GM12878 (cell line): ENCODE measurements around the gene CPEB3.

Source experiments
- BHLHE40 ChIP-seq, 2 experiments: fragments of 450-650 bp in 1 of 2; IDR thresholded peaks; 2 replicates each; pipeline ENCODE4 v1.6.1; 2011 to 2017; ENCODE audit warnings: low read depth in 2 of 2, borderline replicate concordance in 1 of 2, improper control_type of control experiment in 1 of 2, low read length in 1 of 2, mild to moderate bottlenecking in 1 of 2
- CTCF ChIP-seq, 3 experiments: IDR thresholded peaks in 2 of 3; conservative IDR thresholded peaks in 1 of 3; 2 replicates each; pipeline ENCODE4 v1.5.1; 2011; ENCODE audit warnings: low read depth in 3 of 3, low read length in 3 of 3, mild to moderate bottlenecking in 3 of 3, control low read depth in 2 of 3, moderate library complexity in 2 of 3, inconsistent platforms in 1 of 3, mixed read lengths in 1 of 3; ENCODE audit not compliant: control insufficient read depth in 2 of 3, insufficient read depth in 1 of 3; ENCODE audit errors: extremely low read depth in 1 of 3
- FOXM1 ChIP-seq: IDR thresholded peaks from 2 replicates; pipeline ENCODE4 v1.6.1; 2012; ENCODE audit warnings: low read depth, mild to moderate bottlenecking, inconsistent platforms, low read length, moderate library complexity
- MEF2A ChIP-seq: IDR thresholded peaks from 2 replicates; pipeline ENCODE4 v1.6.1; 2011; ENCODE audit warnings: low read depth, mild to moderate bottlenecking, low read length, moderate library complexity; ENCODE audit not compliant: insufficient read depth
- PRDM15 ChIP-seq: fragments of 450-650 bp; formaldehyde crosslinking; IDR thresholded peaks from 2 replicates; pipeline ENCODE4 v1.4.0; 2020; ENCODE audit warnings: mild to moderate bottlenecking, moderate library complexity
- SMAD1 ChIP-seq: fragments of 450-650 bp; IDR thresholded peaks from 2 replicates; pipeline ENCODE4 v1.6.1; 2018; ENCODE audit warnings: mild to moderate bottlenecking, low read depth; ENCODE audit not compliant: partially characterized antibody
- SP1 ChIP-seq: IDR thresholded peaks from one replicate; pipeline ENCODE4 v1.6.1; 2011; ENCODE audit warnings: low read depth, low read length
- YY1 ChIP-seq: IDR thresholded peaks from 2 replicates; pipeline ENCODE4 v1.6.1; 2011; ENCODE audit warnings: low read depth, mild to moderate bottlenecking, low read length

GRCh38 chr10:92239151-92239599, 51.7 kb downstream of the CPEB3 start:
- TF ChIP-seq MEF2A: no peak
- no peak for TF ChIP-seq BHLHE40 (IDR thresholded peaks at IDR 0.05; ENCODE audit: borderline replicate concordance in 1 of 2, low read depth in 2 of 2, low read length in 1 of 2)
- TF ChIP-seq SP1: no peak
- TF ChIP-seq YY1: no peak
- TF ChIP-seq FOXM1: no peak
- no peak for TF ChIP-seq CTCF (IDR thresholded peaks at IDR 0.05 in 2 of 3, conservative IDR thresholded peaks at IDR 0.05 in 1 of 3; ENCODE audit: control insufficient read depth in 2 of 3, extremely low read depth in 1 of 3, insufficient read depth in 1 of 3, low read depth in 3 of 3, low read length in 3 of 3)
- TF ChIP-seq SMAD1: no peak
- TF ChIP-seq PRDM15 (CRISPR knock-in tag): no peak
